ENCODE data around the gene RTP2.

DNA sequence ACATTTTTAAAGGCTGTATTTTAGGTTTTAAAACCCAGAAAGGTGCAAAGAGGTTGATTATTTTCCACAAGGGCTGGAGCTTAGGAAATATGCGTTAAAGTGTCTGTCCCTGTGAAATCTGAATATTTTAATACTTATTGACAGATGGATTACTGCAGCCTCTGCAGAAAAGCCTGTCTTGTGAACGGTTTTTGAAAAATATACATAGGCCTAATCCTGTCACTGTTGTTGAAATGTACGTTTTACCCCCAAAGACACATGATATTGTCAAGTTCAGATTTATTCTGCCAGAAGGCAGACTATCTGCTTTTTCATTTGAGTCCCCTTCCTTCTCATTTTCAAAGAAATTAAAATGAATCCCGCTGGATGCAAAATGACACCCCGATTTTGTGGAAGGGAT lies 45.1 kb upstream of the RTP2 start:
- TF ChIP-seq CTCF (IDR thresholded peaks at IDR 0.05): no peak
- no peak for TF ChIP-seq POLR2AphosphoS5 (IDR thresholded peaks at IDR 0.05)

Measured in suprapubic skin (tissue), 3 donors.